HG03175 (cell line): ENCODE data around the gene LMNTD2.
"Not testable (repeated sequence)": the region's sequence is repeated elsewhere in the genome, so short reads cannot be mapped to it uniquely, and the experiment has no call there.

Source experiments
- ATAC-seq: cut with Tn5 transposase; IDR thresholded peaks from one replicate; pipeline ENCODE4 v1.9.1; 2021; ENCODE audit warnings: mild to moderate bottlenecking, moderate library complexity; ENCODE audit not compliant: unreplicated experiment

The LMNTD2 gene

DNA sequence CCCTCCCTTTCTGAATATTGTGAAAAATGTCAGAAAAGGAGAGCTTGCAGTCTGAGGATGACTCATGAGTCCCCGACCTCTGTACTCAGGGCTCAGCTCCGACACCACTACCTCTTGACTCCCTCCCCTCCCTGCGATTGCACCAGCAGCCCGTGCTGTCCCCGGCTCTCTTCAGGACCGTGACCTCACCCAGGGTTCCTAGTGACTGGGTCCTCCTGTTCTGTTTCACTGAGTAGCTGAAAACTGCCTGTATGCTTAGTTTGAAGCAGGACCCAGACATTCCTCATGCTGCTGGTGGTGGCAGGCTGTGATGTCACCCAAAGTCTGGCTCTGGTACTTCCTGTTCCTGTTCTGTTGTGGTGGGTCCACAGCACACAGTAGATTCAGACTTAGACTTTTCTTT, 27.4 kb upstream of the LMNTD2 start:
- ATAC-seq, result no peak

DNA sequence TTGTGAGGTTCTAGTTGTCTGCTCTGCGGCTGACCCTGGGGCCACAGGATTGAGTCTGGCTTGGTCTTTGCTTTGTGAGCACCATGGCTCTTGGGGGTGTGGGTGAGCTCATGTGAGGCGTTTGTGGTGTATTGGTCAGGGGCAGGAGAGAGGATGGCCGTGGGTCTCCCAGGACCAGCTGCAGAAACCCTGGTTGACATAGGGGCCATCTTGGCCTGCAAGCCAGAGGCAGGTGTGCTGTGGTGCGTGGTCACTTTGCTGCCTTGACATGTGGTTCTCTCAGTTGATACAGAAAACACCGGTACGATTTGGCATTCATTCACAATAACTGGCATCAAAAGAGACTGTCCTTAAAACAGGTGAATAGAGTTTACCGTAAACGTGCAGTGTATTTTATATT, 27.0 kb upstream of the LMNTD2 start:
- no peak for ATAC-seq

DNA sequence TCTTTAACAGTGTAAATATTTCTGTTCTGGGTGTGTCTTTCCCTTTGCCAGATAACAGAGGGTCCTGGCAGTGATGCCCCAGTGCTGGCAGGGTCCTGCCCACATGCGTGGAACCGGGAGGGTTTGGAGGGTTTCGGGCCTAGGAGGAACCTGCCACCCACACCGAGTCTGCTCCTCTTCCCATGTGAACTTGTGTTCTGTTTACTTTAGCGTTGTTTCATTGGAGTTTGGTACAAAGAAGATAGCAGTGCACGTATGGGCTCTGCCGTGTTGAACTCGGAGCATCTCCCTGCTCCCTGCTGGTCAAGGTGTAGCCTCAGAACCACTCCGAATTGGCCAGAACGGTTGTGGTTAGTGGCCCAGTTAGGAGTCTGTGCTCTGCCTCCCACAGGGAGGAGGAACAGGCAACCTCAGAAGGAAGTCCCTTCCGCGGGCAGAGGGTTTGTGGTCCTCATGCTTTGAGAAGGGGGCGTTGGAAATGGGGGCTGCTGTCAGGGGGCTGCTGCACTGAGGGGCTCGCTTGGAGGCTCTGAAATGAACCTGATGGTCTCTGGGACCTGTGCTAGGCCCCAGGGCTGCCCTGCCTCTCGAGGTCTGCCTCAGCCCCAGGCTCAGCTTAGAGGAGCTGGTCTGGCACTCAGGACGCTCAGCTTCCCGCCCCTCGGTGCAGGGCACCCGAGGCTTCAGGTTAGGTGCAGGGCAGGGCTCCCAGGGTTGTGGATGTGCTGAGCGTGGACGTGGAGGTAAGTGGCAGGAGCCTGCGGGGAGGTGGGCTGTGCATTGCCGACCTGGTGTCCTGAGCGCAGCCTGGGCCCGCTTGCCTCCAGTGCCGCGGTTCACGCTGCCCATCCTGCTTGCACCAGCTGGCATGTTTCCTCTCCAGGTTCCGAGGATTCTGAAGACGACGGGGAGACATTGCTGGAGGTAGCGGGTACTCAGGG, 26.1 kb upstream of the LMNTD2 start:
- no peak for ATAC-seq

DNA sequence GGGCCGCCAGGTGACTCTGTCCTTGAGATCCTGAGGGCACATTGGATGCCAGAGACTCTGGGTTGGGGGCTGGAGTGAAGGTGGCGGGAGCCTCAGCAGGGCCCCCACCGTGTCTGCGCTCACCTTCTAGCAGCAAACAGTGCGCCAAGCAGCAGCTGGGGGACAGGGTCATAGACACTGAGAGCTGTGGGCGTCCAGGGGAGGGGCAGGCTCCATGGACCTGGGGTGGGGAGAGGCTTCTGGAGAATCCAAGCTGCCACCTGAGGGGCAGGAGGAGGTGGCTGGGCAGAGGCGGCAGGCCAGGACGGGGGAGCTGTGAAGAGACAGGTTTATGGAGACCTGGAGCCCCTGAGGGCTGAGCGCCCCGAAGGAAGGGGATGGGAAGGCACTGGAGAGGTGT, 23.7 kb upstream of the LMNTD2 start:
- no peak for ATAC-seq

DNA sequence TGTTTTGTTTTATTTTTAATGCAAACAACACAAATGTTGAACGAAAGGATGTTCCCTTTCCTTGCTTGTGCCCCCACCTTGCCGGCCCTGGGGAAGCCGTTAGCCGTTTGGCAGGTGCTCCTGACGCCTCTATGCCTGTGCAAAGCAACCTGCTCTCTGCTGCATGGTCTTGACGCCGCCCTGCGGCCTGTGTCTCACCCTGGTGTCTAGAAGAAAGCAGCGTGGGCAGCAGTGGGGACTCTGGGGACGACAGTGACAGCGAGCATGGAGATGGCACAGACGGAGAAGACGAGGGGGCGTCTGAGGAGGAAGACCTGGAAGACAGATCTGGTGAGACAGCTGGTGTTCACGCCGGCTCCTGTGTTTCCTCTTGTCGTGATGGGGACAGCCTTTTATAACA, 21.2 kb upstream of the LMNTD2 start:
- ATAC-seq, result no peak

DNA sequence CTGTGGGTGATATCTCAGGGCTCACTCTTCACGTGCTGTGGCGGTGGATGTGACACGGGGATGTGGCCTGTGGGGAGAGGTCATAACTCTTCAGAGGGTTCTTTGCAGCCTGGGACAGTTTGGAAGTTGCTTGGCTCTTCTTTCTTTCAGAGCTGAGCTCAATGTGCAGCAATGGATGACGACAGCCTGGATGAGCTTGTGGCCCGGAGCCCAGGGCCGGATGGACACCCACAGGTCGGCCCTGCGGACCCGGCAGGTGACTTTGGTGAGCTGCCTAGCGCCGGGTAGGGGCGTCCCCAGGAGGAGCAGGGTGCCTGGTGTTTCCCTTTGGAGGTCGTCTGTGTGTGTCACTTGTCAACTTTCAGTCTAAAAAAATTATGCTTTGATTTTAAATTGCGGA, 20.8 kb upstream of the LMNTD2 start:
- ATAC-seq, result no peak

DNA sequence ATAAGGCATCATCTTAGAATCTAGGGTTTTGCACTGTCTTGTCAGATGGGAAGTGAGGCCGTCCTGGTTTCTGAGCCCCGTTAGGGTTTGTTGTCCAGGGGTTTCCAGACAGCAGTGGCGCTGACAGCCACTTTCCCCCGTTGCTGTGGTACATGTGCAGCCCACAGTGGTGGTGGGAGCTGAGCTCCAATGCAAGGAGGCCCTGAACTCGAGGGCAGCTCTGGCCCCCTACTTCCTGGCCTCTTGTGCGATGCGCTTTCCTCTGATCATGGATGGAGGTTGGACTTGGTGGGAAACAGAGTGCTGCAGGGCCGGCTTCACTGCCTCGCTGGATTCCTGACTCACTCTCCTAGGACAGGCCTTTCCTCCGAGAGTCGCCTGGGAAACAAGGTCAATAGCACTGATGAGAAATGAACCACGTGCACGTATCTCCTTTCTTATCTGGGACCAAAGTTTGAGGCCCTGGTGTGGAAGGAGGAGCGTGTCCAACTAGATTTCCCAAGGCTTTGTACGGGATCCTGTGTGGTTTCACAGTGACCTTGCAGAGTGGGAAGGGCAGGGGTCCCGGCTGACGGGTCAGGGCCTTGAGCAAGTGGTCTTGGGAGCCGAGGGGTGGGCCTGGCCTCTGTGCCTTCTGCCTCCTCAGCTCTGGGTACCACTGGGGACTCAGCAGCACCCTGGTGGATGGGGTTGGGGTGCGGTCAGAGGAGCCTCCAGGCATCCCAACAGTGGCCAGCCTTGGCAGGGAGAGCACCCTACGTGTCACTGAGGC, 19.5 kb upstream of the LMNTD2 start:
- ATAC-seq, result no peak

DNA sequence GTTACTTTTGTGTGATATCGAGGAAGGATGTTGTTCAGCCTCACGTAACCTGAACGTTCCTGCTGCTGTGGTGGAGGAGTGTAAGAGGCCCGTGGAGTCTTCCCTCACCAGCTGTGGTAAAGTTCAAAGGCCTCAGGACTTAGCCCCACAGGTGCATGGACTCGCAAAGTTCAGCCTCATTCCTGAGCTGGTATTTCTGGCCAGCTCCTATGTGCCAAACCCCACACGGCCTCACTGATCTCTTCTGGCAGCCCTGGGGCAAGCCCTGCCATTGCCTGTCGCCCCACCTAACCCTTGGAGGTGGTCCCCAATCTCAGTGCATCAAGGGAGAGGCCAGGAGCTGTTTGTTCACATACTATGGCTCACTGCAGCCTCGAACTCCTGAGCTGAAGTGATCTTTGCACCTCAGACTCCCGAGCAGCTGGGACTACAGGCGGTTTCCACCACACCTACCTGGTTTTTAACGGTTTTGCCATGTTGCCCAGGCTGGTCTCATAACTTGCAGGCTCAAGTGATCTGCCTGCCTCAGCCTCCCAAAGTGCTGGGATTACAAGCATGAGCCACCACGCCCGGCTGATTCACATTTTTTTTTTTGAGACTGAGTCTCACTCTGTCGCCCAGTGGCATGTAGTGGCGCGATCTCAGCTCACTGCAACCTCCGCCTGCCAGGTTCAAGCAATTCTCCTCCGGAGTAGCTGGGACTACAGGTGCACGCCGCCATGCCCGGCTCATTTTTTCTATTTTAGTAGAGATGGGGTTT, 17.9 kb upstream of the LMNTD2 start:
- ATAC-seq, result no peak

DNA sequence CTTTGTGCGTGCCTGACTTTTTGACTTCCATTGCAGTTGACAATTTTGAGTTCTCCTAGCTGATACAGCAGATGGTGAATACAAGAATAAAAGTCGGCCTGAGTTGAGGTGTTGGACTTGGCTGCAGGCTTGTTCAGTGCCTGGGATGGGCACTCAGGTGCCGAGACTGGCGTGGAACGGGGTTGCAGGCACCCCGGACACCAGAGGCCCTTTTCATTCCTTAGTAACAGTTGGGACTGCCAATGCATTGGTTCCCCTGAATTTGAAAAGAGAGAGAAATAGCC, 17.0 kb upstream of the LMNTD2 start:
- no peak for ATAC-seq

DNA sequence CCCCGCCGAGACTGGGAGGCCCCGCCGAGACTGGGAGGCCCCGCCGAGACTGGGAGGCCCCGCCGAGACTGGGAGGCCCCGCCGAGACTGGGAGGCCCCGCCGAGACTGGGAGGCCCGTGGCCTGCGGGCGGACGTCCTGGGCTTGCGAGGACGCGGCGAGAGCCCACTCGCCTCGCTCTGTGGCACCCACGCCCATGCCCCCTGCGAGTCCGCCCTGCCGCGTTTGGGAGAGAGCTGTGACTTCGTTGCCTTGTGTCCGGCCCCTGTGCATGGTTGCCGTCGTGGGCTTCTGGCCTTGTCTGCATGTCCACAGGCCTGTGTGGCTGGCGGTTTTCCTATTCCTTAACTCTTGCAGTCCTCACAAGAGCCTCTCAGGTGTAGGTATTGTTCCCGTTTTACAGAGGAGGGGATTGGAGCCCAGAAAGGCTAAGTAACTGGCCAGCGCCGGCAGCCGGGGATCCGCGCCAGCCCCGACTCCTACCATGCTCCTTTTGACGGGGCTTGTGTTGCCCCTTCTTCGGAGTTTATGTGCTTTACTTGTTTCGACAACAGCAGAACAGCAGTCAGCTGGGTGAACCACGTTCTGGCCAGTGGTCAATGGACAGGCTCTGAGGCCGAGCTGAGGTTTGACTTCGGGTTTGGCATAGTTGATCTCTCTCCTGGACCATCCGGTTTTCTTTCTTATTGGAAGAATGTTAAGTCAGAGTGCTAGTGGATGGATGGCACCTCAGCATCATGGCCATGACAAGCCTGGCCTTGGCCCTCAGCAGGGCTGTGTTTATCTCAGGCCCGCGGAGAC, 16.5 kb upstream of the LMNTD2 start:
- no peak for ATAC-seq

DNA sequence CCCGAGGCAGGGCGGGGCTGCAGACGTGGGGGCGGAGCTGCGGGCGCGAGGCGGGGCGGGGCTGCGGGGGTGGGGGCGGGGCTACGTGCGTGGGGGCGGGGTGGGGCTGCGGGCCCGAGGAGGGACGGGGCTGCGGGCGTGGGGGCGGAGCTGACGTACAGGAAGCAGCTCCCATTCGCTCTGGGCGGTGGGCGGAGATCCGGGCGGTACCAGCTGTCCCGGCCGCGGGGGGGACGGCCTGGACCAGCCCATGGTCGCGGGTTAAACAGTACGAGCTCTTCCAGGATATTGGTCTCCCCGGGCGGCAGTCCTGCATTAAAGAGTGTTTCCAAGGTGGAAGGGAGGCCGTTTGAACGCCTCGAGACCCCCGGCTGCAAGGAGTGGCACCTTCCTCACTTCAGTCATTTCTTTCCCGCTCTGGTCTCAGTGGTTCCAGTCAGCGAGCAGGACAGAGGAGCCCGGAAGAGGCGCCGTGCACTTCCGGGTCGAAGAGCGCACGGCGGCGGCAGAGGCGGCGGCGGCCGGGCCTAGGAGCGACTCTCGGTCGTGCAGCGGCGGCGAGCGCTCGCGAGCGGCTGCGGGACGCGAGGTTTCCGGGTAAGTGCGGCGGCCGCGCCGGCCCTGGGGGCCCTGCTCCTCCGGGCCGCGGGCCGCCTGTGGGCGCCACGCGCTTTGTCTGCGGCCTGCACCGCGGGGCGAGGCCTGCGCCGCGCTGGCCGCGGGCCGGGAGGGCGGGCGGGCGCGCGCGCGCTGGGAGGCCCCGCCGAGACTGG, 15.6 kb upstream of the LMNTD2 start, which contains the start of gene PHRF1:
TSS of gene PHRF1 (plus strand) at position 475 of the 773 bp plus-strand sequence. CDS start 5,043 bp downstream, outside the sequence.
- peak; percentile 86 for ATAC-seq

DNA sequence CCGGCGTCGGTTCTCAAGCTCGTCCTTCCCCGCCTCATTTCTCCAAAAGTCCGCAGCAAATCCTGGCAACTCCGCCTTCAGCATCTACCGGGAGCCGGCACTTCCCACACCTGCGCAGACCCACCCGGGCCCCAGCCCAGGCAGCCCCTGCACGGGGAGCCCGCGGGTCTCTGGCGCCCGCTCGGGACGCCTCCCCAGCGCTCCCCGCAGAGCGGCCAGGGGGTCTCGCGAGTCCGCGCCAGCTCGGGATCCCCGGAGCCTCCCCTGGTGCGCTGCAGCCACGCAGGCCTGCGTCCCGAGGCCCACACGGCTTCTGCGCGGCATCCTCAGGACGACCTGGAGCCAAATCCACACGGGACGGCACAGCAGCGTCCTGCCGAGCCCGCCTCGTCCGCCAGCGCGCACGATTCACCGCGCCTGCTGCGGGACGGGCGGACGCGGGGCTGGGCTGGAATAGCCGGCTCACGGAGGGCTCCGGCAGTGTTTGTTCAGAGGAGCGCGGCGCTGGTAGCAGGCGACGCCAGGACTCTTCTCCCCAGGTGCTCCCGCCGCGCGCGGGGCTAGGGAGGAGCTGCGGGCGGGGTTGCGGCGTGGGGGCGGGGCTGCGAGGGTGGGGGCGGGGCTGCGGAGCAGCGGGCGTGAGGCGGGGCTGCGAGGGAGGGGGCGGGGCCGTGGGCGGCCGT, 14.9 kb upstream of the LMNTD2 start:
- peak; percentile 33 for ATAC-seq

DNA sequence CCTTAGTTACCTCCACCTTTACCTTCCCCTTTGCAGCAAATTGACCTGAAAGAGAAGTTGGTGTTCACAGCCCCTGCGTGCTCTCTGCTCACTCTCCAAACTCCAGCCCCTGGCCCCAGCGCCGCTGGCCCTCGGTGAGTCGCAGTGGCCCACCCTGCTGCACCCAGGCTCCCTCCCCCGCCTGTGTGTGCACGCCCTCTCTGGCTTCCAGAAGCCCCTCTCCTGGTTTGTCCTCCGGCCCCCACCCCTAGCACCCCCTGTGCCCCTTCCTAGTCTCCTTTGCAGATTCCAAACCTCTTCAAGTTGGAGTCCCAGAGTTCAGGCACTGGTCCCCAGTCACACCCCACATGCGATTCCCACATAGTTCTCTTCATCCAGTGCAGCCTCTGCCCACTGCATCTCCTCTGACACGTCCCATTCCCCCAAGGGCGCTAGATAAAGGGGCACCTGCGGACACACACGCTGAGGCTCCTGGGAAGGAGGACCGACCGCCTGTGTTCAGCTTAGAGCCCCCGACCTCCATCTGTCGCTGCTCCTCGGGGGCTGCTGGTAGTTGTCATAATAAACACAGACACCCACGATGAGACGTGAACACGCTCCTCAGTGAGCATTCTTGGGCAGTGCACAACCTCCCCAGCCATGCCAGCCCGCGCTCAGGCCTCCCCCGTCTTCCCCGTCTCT, 14.2 kb upstream of the LMNTD2 start:
- no peak for ATAC-seq

DNA sequence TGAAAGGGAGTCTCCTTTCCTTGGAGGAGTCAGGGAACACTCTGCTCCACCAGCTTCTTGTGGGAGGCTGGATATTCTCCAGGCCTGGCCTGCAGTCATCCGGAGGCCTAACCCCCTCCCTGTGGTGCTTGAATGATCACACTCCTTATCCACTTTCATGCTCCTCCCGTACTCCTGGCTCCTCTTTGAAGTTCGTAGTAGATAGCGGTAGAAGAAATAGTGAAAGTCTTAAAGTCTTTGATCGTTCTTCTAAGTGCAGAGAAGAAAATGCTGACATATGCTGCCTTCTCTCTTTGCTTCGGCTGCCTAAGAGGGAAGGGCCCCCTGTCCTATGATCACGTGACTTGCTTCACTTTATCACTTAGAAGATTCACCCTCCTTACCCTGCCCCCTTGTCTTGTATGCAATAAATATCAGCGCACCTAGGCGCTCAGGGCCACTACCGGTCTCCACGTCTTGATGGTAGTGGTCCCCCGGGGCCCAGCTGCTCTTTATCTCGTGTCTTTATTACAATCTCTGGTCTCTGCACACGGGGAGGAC, 13.6 kb upstream of the LMNTD2 start:
- ATAC-seq, result not testable (repeated sequence)

DNA sequence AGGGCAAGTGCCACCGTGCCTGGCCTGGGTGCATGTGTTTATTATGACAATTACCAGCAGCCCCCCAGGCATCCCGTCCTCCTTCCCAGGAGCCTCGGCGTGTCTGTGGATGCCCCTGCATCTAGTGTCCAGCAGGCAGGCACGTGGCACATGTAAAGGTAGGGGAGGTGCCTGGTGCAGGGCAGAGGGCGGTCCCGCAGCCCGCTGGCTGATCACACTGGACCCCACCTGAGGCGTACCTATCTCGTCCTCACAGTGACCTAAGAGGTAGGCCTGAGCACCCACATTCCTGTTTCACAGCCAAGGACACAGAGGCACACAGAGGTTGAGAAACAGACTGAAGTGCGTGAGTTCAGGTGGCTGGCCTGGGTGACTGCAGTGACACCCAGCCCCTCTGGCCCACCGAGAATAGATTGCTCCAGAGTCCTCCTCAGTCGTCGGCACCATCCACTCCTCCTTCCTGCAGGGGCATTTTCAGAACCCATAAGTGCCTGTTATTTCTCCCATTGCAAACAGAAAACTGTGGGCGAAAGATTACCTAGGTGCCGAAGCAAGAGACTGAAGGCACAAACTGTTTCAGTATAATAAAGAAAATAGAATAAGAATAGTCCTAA, 12.7 kb upstream of the LMNTD2 start:
- no peak for ATAC-seq

DNA sequence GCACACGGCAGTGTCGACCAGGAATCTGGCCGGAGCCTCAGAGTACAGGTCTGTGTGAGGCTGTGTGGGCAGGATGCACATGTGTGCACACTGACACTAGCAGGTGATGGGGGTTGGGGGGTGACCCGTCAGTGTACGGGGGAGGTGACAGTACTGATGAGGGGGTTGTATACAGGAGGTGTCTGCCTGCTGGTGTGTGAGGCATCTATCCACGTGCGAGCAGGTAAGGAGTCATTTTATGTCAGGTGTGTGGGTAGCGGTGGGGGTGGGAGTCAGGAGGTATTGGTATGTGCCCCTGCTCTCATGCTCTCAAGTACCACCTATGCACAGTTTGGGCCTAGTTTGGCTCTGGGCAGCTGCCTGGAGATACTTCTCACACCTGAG, 11.3 kb upstream of the LMNTD2 start:
- ATAC-seq, result no peak

DNA sequence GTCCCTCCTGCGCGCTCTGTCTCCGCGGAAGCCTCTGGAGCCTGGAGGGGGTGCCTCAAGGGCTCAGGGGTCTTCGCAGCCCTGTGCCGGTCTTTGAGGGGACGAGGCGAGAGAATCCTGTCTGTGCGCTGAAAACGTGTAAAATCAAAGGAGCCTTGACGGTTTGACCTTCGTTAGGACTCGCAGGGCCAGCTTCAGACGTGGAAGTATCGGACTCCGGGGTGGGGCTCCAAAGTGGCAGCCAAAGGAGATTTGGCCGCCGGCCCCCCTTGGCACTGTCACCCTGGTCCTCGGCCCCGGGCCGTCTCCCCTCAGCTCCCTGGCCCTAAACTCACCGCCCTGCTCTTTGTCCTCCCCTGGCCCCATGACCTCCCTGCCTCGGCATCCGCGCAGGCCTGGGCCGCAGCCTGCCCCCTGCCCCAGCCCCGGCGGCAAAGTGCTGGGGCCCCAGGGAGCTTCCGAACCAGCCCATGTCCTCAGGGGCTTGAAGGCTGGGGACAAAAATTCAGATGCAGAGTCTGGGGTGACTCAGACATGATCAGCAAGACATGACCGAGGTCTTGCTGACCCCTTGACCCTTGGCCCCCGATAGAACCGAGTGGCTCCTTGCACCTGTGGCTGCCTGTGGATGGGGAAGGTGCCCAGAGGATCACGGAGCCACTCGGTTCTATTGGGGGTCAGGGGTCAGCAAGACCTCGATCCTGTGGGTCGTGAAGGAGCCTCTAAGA, 8.8 kb upstream of the LMNTD2 start:
- no peak for ATAC-seq
